GM21717 (cell line): ENCODE results near the gene MOGAT2.
"Not testable (repeated sequence)": the region's sequence is repeated elsewhere in the genome, so short reads cannot be mapped to it uniquely, and the experiment has no call there.

Source experiments
- ATAC-seq: cut with Tn5 transposase; IDR thresholded peaks from one replicate; pipeline ENCODE4 v1.9.1; 2021; ENCODE audit warnings: mild to moderate bottlenecking, moderate library complexity; ENCODE audit not compliant: unreplicated experiment

Gene MOGAT2

GRCh38 chr11:75718419-75719339 lies 1.0 kb downstream of the MOGAT2 start:
- no peak for ATAC-seq

GRCh38 chr11:75719340-75720239 lies 2.0 kb downstream of the MOGAT2 start:
- ATAC-seq = no peak

GRCh38 chr11:75720639-75721038 lies 3.0 kb downstream of the MOGAT2 start:
- ATAC-seq = no peak

- ATAC-seq = no peak
Measured at GRCh38 chr11:75721852-75722668, 4.4 kb downstream of the MOGAT2 start.

- no peak for ATAC-seq
Measured at GRCh38 chr11:75722669-75723042, 5.0 kb downstream of the MOGAT2 start.

GRCh38 chr11:75725547-75726320 lies 8.1 kb downstream of the MOGAT2 start:
- no peak for ATAC-seq

GRCh38 chr11:75728992-75729391 lies 11.4 kb downstream of the MOGAT2 start:
- ATAC-seq = no peak

GRCh38 chr11:75731095-75731494 lies 13.5 kb downstream of the MOGAT2 start:
- no peak for ATAC-seq

GRCh38 chr11:75733071-75733430 lies 15.4 kb downstream of the MOGAT2 start:
- no peak for ATAC-seq

GRCh38 chr11:75733431-75734107 lies 15.9 kb downstream of the MOGAT2 start:
- ATAC-seq = no peak

GRCh38 chr11:75734491-75735180 lies 17.0 kb downstream of the MOGAT2 start:
- no peak for ATAC-seq

- ATAC-seq = no peak
Measured at GRCh38 chr11:75735181-75735845, 17.7 kb downstream of the MOGAT2 start.

- ATAC-seq = no peak
Measured at GRCh38 chr11:75737314-75737713, 19.7 kb downstream of the MOGAT2 start.

- no peak for ATAC-seq
Measured at GRCh38 chr11:75740681-75741080, 23.0 kb downstream of the MOGAT2 start.

- ATAC-seq = not testable (repeated sequence)
Measured at GRCh38 chr11:75743159-75743558, 25.5 kb downstream of the MOGAT2 start.

GRCh38 chr11:75743711-75744563 lies 26.3 kb downstream of the MOGAT2 start:
- no peak for ATAC-seq

GRCh38 chr11:75745807-75746206 lies 28.2 kb downstream of the MOGAT2 start:
- no peak for ATAC-seq
